ENCODE data around the gene LRRC74A.

LRRC74A gene

GRCh38 chr14:76812093-76812421 is 14.2 kb upstream of the LRRC74A start:
- TF ChIP-seq GLIS3 (CRISPR knock-in tag; IDR thresholded peaks at IDR 0.05) (no peak), POU6F1 (CRISPR knock-in tag; IDR thresholded peaks at IDR 0.05; ENCODE audit: borderline replicate concordance, low read depth) (no peak), ZNF70 (CRISPR knock-in tag; IDR thresholded peaks at IDR 0.05) (no peak), TSHZ2 (CRISPR knock-in tag; IDR thresholded peaks at IDR 0.05) (no peak), BACH2 (CRISPR knock-in tag; IDR thresholded peaks at IDR 0.05; ENCODE audit: borderline replicate concordance) (no peak), ISL1 (CRISPR knock-in tag; IDR thresholded peaks at IDR 0.05) (no peak), ARNTL (CRISPR knock-in tag; IDR thresholded peaks at IDR 0.05; ENCODE audit: borderline replicate concordance, low read depth) (no peak), CSDC2 (CRISPR knock-in tag; IDR thresholded peaks at IDR 0.05) (no peak), TOX (CRISPR knock-in tag; IDR thresholded peaks at IDR 0.05; ENCODE audit: borderline replicate concordance) (no peak), SNAI2 (CRISPR knock-in tag; IDR thresholded peaks at IDR 0.05) (no peak), TCF4 (CRISPR knock-in tag; IDR thresholded peaks at IDR 0.05; ENCODE audit: borderline replicate concordance) (no peak), ZNF8 (CRISPR knock-in tag; IDR thresholded peaks at IDR 0.05) (no peak)
- ATAC-seq = peak; percentile 45

GRCh38 chr14:76812422-76813383 is 13.5 kb upstream of the LRRC74A start, which contains the start of gene ANGEL1:
TSS of gene ANGEL1 (minus strand) at chr14:76812882. CDS start at chr14:76812827, 55 bp downstream.
- TF ChIP-seq PATZ1 (CRISPR knock-in tag; IDR thresholded peaks at IDR 0.05; ENCODE audit: borderline replicate concordance) = no peak
- TF ChIP-seq SNAI2 (CRISPR knock-in tag; IDR thresholded peaks at IDR 0.05) = no peak
- TF ChIP-seq ZNF8 (CRISPR knock-in tag; IDR thresholded peaks at IDR 0.05) = no peak
- no peak for TF ChIP-seq ZNF565 (CRISPR knock-in tag; conservative IDR thresholded peaks at IDR 0.05; ENCODE audit: low read depth)
- no peak for TF ChIP-seq POU6F1 (CRISPR knock-in tag; IDR thresholded peaks at IDR 0.05; ENCODE audit: borderline replicate concordance, low read depth)
- TF ChIP-seq ARNTL (CRISPR knock-in tag; IDR thresholded peaks at IDR 0.05; ENCODE audit: borderline replicate concordance, low read depth) = no peak
- no peak for TF ChIP-seq GLIS3 (CRISPR knock-in tag; IDR thresholded peaks at IDR 0.05)
- TF ChIP-seq ISL1 (CRISPR knock-in tag; IDR thresholded peaks at IDR 0.05) = no peak
- TF ChIP-seq TOX (CRISPR knock-in tag; IDR thresholded peaks at IDR 0.05; ENCODE audit: borderline replicate concordance) = no peak
- no peak for TF ChIP-seq ZC3H10 (CRISPR knock-in tag; IDR thresholded peaks at IDR 0.05)
- TF ChIP-seq ZFP30 (CRISPR knock-in tag; IDR thresholded peaks at IDR 0.05) = no peak
- TF ChIP-seq BACH2 (CRISPR knock-in tag; IDR thresholded peaks at IDR 0.05; ENCODE audit: borderline replicate concordance) = no peak
- TF ChIP-seq CSRNP3 (CRISPR knock-in tag; IDR thresholded peaks at IDR 0.05) = no peak
- TF ChIP-seq OSR1 (CRISPR knock-in tag; IDR thresholded peaks at IDR 0.05) = no peak
- no peak for TF ChIP-seq ZFP3 (CRISPR knock-in tag; IDR thresholded peaks at IDR 0.05)
- no peak for TF ChIP-seq RARB (CRISPR knock-in tag; IDR thresholded peaks at IDR 0.05)
- peak; percentile 93 for ATAC-seq

Measured in SK-N-SH treated with all-trans-retinoic acid at 6 μM for 48 hours (cell line).